ENCODE measurements around the gene DVL1.

The DVL1 gene

GRCh38 chr1:1345860-1346500 lies 3.2 kb downstream of the DVL1 start:
- no peak overlapping the region for H3K4me3 ChIP-seq (ENCODE audit: low read length)
- peaks cover 10% of the 10 kb centered on the region for H3K36me3 ChIP-seq (replicated peaks; ENCODE audit: low read depth, low read length)
- no peaks in the 10 kb centered on the region for H3K27me3 ChIP-seq (ENCODE audit: low read depth, low read length)
- H4K20me1 ChIP-seq (ENCODE audit: insufficient read depth, low read length): peaks cover 39% of the 10 kb centered on the region; the same call in 1 of the 2 replicates
- no peaks in the 10 kb centered on the region for H3K9me3 ChIP-seq (ENCODE audit: insufficient read depth, low read length)
- no peak overlapping the region for H3K4me2 ChIP-seq (ENCODE audit: low read length)
- TF ChIP-seq EZH2phosphoT487 (IDR thresholded peaks at IDR 0.05; ENCODE audit: low read depth): no peak
- no peak for TF ChIP-seq CTCF (IDR thresholded peaks at IDR 0.05; ENCODE audit: low read depth, low read length)
- no peak overlapping the region for H3K9ac ChIP-seq (ENCODE audit: low read length)
- no peak overlapping the region for H2AFZ ChIP-seq (ENCODE audit: low read depth, low read length)
- peaks cover 9% of the 10 kb centered on the region for H3K4me1 ChIP-seq (ENCODE audit: low read length)
- peaks cover 56% of the 10 kb centered on the region for H3K79me2 ChIP-seq (ENCODE audit: low read length)
- no peak overlapping the region for H3K27ac ChIP-seq (ENCODE audit: low read length)

GRCh38 chr1:1345384-1345783 lies 3.8 kb downstream of the DVL1 start:
- peaks cover 12% of the 10 kb centered on the region for H3K36me3 ChIP-seq (replicated peaks; ENCODE audit: low read depth, low read length)
- TF ChIP-seq CTCF (IDR thresholded peaks at IDR 0.05; ENCODE audit: low read depth, low read length) (no peak), EZH2phosphoT487 (IDR thresholded peaks at IDR 0.05; ENCODE audit: low read depth) (no peak)
- no peaks in the 10 kb centered on the region for H3K27me3 ChIP-seq (ENCODE audit: low read depth, low read length)
- H3K27ac ChIP-seq (ENCODE audit: low read length): no peak overlapping the region
- no peaks in the 10 kb centered on the region for H3K9me3 ChIP-seq (ENCODE audit: insufficient read depth, low read length)
- no peak overlapping the region for H3K9ac ChIP-seq (ENCODE audit: low read length)
- peaks cover 9% of the 10 kb centered on the region for H3K4me1 ChIP-seq (ENCODE audit: low read length)
- H2AFZ ChIP-seq (ENCODE audit: low read depth, low read length): no peak overlapping the region
- no peak overlapping the region for H3K4me2 ChIP-seq (ENCODE audit: low read length)
- peaks cover 56% of the 10 kb centered on the region for H3K79me2 ChIP-seq (ENCODE audit: low read length)
- peaks cover 41% of the 10 kb centered on the region; the same call in 1 of the 2 replicates for H4K20me1 ChIP-seq (ENCODE audit: insufficient read depth, low read length)
- H3K4me3 ChIP-seq (ENCODE audit: low read length): no peak overlapping the region

- H4K20me1 ChIP-seq (ENCODE audit: insufficient read depth, low read length): peaks cover 41% of the 10 kb centered on the region; the same call in 1 of the 2 replicates
- no peak overlapping the region for H3K4me2 ChIP-seq (ENCODE audit: low read length)
- H3K27me3 ChIP-seq (ENCODE audit: low read depth, low read length): no peaks in the 10 kb centered on the region
- H3K4me1 ChIP-seq (ENCODE audit: low read length): peaks cover 9% of the 10 kb centered on the region
- no peak overlapping the region for H3K9ac ChIP-seq (ENCODE audit: low read length)
- H3K9me3 ChIP-seq (ENCODE audit: insufficient read depth, low read length): no peaks in the 10 kb centered on the region
- no peak overlapping the region for H3K27ac ChIP-seq (ENCODE audit: low read length)
- TF ChIP-seq EZH2phosphoT487 (IDR thresholded peaks at IDR 0.05; ENCODE audit: low read depth) (no peak), CTCF (IDR thresholded peaks at IDR 0.05; ENCODE audit: low read depth, low read length) (peak; percentile 50)
- H3K79me2 ChIP-seq (ENCODE audit: low read length): peaks cover 56% of the 10 kb centered on the region
- peaks cover 12% of the 10 kb centered on the region for H3K36me3 ChIP-seq (replicated peaks; ENCODE audit: low read depth, low read length)
- no peak overlapping the region for H2AFZ ChIP-seq (ENCODE audit: low read depth, low read length)
- no peak overlapping the region for H3K4me3 ChIP-seq (ENCODE audit: low read length)
Measured at GRCh38 chr1:1344655-1345361, 4.4 kb downstream of the DVL1 start.

GRCh38 chr1:1343811-1344421 lies 5.3 kb downstream of the DVL1 start:
- Histone ChIP-seq H3K27me3 (ENCODE audit: low read depth, low read length) (no peaks in the 10 kb centered on the region), H4K20me1 (ENCODE audit: insufficient read depth, low read length) (peaks cover 41% of the 10 kb centered on the region; the same call in 1 of the 2 replicates), H2AFZ (ENCODE audit: low read depth, low read length) (no peak overlapping the region), H3K4me1 (ENCODE audit: low read length) (peaks cover 9% of the 10 kb centered on the region), H3K36me3 (replicated peaks; ENCODE audit: low read depth, low read length) (peaks cover 12% of the 10 kb centered on the region), H3K79me2 (ENCODE audit: low read length) (peaks cover 56% of the 10 kb centered on the region), H3K4me2 (ENCODE audit: low read length) (no peak overlapping the region), H3K9me3 (ENCODE audit: insufficient read depth, low read length) (no peaks in the 10 kb centered on the region), H3K27ac (ENCODE audit: low read length) (no peak overlapping the region), H3K4me3 (ENCODE audit: low read length) (no peak overlapping the region), H3K9ac (ENCODE audit: low read length) (no peak overlapping the region)
- TF ChIP-seq EZH2phosphoT487 (IDR thresholded peaks at IDR 0.05; ENCODE audit: low read depth): no peak
- no peak for TF ChIP-seq CTCF (IDR thresholded peaks at IDR 0.05; ENCODE audit: low read depth, low read length)

Data from OCI-LY3 (cell line).